NCI-H1092 treated with DMSO at 0.1 percent for 48 hours (cell line): ENCODE data around the gene SERPINA4.

Experiments used
- DNase-seq: peaks from one replicate; lab custom pipeline; 2025; lab: John Stamatoyannopoulos, UW

Gene SERPINA4, protein sequence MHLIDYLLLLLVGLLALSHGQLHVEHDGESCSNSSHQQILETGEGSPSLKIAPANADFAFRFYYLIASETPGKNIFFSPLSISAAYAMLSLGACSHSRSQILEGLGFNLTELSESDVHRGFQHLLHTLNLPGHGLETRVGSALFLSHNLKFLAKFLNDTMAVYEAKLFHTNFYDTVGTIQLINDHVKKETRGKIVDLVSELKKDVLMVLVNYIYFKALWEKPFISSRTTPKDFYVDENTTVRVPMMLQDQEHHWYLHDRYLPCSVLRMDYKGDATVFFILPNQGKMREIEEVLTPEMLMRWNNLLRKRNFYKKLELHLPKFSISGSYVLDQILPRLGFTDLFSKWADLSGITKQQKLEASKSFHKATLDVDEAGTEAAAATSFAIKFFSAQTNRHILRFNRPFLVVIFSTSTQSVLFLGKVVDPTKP

DNA sequence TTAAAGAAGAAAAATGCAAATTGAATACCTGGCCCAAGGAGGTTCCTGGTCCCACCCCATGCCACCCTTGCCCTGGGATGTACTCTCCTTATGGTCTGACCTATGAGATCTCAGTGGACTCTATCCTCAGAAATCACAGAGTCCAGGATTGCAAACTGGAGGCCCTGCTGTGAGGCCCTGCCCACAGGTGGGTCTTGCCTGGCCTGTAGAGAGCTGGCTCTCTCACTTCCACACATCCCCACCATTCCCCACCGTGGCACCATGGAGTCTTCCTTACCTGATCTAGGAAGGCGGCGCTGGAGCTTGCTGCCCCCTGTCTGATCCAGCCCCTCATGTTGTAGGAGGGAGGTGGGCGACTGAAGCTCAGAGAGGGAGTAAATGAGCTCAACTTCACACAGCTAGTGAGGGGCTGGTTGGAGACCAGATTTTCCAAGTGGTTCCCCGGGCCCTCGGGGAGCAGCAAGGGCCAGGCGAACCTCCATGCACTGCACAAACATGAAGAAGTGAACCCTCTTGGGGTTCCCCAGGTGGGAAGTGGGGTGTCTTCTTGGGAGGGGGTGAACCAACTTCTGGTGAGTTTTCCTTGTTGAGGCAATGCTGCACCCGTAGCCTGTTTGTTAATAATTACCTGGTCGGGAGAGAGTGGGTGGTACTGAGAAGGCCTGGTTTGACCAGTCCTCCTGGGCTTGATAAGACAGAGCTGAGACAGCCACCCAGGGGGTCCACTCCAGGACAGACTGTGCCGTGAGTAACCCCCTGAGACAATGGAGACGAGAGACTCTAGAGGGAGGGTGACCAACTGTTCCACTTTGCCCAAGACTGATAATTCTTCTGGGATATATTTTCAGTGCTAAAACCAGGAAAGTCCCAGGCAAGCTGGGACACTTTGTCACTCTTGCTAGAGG is at the start of gene SERPINA4:
SERPINA4 (plus strand) TSS at position 692 of the 905 bp plus-strand sequence. CDS start 2,041 bp downstream, outside the sequence.
- DNase-seq = no peak

DNA sequence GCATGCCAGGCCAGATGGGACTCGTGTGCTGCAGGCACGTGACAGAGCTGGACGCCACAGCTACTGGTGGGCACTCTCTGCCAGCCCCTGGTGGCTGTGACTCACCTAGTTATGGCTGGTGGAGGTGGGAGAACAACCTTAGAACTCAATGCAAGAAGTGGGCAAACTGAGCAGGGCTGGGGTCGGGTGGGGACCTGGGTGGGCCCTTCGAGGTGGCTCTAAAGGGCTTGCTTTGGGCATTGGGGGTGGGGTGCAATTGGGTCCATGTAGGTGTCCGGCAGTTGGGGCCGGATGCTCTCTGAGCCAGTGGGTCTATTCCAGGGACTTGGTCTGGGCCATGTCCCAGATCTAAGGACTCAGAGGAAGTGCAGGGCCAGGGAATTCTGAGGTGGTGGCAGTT is 46.9 kb upstream of the SERPINA4 start:
- DNase-seq = no peak

DNA sequence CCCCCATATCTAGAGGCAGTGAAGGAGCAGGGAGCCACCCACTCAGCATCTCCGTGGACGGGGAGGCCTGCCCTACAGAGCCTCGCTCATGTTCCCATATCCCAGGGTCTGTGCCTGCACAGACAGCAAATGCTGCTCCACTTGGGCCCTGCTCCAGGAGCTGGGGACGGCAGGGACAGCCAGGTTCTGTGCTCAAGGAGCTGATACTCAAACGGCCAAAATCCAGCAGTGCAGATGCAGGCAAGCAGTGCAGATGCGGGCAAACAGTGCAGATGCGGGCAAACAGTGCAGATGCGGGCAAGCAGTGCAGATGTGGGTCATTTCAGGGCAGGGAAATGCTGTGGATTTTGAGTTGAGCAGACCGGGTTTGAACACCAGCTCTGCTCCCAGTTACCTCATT is 45.8 kb upstream of the SERPINA4 start:
- no peak for DNase-seq

DNA sequence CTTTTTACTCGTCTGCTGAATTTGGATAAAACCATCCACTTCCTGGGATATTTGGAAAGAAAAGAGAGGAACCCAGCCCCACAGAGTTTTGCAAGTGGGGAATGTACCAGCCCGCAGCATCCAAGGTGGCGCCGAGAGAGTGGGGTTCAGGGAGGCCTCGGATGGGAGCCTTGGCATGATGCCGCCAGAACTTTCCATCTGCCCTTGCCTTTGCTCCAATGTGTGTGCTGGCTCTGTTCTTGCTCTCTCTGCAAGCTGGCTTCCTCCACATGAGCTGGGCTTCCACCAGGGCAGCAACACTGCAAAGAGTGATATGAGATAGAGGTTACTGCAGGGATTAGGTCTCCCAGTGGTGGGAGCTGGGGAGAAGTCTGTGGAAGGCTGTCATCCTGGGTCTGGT is 45.4 kb upstream of the SERPINA4 start:
- no peak for DNase-seq

DNA sequence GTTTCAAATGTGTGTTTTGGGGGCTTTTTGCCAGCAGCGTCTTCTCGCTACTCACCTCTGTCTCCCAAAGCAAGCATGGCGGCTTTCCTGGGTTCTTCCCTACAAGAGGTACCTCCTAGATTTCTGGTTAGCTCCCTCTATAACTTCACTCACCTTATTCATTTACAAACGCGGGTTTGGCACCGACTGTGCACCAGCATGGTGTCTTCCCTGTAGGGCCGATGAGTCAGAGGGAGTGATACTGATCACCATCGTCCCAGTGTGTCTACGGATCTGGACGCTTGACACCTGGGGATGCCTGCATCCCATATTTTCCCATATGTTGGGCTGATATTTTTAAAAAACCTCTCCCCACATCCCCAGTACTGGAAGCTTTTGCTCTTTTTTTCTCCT is 44.0 kb upstream of the SERPINA4 start:
- DNase-seq = no peak

DNA sequence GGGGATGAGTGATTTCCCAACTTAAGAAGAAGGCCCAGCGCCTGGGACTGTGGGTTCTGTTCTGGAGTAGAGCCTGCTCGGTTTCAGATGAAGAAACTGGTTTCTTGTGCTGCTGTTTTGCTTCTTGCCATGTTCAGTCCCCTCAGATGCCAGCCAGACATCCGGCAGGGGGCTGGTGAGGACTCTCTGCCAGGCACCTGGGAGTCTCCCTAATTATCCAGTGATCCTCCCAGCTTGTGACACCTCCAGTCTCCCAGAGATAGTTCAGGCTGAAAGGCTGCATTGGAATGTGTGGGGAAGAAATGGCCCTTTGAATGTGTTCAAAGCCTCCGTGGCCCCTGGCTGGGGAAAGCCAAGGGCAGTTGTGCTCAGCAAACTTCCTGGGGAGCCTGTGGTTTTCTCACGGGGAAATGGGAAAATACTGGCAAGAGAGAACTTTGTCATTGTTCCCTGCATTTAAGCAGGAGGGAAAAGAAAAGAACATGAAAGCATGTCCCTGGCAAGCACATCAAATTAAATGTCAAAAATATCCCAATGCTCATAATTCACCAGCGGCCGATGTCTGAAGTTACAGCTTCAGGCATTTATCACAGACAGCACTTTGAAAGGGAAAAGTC is 43.5 kb upstream of the SERPINA4 start:
- no peak for DNase-seq

DNA sequence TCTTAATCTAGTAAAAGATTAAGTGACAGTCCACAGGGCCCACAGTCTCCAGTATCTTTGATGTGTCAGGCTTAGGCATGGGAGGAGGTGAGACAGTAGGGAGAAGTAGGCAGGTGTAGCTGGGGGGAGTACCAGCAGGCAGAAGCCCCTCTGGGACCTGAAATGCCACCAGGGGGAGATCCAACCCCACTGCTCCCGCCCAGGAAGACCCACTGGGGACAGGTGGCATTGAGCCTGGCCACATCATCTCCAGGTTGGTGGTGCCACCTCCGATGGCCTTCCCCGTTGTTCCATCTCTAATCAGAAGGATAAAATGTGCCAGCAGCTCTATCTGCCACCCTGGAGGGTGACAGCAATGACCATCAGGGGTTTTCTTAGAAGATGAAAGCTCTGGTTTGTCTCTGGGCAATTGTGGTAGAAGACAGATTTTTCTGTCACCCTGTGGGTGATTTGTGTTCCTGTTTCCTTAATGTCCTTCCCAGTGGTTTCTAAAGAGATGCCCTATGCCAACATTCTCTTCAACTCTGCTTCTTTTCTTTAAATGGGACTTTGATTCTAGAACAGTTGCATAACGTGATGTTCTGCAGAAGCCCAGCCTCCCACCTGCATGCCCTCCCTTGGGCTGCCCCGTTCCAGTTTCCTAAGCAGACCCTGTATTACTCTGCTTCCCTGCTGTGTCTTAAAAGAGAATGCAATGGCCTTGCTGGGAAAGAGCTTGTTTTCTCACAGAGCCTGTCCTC is 39.7 kb upstream of the SERPINA4 start:
- no peak for DNase-seq

DNA sequence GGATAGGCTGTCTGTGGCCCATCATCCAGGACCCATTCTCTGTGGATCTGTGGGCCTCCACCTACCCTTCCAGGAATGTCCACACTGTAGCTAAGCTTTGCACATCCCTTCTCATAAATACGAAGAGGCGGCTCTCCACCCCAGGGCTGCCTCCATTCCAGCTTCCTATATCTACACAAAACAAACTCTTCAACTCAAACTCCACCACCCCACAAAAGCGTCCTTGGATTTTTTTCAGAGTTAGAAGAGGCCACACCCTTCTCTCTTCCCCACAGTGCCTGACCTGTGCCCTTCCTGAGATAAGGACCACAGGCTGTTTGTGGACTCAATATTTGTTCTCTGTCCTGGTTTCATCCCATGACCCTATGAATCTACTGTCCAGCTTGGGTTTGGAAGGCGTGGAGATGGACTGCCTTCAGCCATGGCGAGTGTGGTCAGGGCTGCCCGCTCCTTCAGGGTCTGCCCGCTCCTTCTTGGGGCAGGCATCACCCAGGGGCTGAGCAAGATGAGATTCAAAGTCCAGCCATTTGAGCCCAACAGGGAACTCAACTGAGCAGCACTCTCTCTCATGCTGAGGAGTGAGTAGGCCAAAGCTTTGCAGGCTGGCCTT is 39.0 kb upstream of the SERPINA4 start:
- no peak for DNase-seq

DNA sequence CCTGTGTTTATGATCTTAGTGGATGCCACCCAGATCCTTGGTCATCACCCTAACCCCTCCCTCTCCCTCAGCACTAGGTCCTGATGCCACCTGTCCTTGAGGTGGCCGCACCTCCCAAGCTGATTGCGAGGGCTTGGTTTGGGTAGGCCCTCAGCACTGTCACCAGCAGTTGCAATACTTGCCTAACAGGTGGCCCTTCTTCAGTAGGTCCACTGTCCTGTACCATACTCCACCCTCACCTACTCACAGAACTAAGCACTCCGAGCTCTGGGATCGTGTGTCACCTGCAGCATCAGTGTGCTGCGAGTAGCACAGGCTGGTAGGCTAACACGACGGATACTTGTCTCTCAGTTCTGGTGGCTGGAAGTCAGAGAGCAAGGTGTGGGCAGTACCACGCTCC is 38.0 kb upstream of the SERPINA4 start:
- no peak for DNase-seq

DNA sequence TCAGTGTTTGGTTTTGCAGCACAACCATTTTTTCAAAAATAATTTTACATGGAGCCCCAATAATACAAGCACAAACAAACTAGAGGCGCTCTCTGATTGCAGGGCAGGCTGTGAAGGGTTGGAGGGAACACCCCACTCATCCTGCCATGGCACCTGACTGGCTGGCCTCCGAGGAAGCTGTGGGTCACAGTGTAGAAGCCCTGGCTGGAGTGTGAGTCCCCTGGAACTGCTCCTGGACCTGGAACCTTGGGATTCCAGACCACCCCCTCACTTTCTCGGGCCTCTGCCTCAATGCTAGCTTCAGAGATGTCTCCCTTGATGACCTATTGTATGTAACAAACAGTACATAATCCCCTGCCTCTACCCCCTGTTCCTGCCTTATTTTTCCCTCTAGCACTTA is 37.1 kb upstream of the SERPINA4 start:
- DNase-seq = no peak

DNA sequence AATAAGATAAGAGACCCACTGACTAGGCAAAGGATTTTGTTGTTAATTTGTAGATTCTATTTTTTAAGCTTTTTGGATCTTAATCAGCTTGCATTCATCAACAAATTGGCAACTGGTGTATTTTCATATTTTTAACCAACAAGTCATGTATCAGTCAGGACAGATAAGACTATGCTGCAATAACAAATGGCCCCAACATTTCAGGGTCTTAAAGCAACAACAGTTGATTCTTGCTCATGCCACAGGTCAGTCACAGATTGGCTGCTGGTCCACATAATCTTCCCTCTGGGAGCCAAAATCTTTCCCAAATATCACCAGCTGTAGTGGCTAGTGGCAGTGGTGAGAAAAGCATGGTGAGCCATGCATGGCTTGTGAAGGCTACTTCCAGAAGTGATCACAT is 30.1 kb upstream of the SERPINA4 start:
- no peak for DNase-seq

DNA sequence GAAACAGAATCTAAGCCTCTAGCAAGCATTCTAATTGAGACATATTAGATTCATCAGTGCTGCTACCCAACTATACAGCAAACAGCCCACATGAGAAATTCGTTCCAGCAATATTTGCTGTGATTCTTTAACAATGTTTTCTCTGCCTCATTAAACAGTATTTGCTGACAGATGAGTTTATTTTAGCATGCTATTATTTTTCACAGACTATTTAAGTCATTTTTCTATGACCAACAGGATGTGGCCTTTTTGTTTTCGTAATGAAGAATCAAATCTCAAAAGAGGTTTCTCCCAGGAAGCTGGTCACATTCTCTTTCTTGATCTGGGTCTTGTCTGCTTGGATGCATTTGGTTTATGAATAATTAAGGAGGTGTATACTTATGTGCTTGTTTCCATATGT is 28.8 kb upstream of the SERPINA4 start:
- DNase-seq = no peak

DNA sequence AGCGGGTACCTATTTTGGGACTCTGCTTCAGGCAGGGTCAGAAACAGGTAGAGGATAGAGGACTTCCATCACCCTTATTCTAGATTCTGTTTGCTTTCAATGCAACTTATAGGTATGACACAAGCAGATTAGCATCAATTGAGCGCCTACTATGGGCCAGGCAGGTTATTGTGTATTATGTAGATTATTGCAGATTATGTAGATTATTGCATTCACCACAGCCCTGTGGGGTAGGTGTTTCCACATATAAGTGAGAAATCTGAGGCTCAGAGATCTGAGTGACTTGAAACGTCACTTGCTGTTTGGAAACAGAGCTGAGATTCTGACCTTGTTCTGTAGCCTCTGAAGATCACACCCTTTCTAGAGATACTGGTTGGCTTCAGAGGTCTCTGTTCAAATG is 25.7 kb upstream of the SERPINA4 start:
- no peak for DNase-seq

DNA sequence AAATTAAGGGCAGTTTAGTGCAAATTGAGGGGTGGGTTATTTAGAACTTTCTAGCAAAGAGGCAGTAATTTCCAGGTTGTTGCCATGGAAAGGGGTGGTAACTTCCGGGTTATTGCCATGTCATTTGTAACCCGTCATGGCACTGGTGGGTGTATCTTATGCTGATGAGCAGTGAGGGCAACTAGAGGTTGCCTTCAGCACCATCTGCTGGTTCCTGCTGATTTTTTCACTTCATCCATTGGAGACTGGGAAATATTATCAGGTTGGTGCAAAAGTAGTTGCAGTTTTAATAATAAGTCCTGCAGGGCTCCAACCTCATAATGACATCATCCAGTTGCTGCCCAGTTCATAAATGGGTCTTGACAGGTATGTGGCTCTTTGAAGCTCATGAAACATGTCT is 24.4 kb upstream of the SERPINA4 start:
- no peak for DNase-seq

DNA sequence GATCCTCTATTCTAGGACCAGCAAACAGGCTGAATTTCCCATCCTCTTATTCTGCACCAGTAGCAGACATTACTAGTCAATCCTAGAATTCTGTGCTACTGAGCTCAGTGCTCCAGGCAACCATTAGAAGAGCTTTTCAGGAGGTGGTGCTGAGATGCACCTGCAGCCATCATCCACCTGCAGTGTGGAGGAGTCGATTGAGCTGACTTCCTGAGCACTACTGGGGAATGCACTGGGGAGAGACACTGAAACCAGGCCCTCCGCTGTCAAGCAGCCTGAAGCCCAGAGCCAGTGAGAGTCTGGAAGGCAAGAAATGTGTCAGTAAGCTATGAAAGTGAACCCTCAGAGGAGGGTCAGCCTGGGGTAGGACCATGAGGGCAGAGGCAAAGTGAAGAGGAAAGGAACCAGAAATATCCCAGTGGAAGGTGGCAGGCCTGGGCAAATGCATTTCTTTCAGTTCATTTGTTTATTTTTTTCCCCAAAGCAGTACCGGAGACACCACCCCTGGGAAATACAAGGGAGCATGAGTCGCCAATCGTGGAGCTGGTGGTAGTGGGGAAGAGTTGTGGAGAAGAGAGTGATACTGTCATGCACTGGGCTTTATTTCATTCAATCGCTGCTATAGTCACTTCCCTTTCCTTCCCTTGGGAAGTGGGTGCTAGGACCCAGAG is 23.0 kb upstream of the SERPINA4 start:
- no peak for DNase-seq

DNA sequence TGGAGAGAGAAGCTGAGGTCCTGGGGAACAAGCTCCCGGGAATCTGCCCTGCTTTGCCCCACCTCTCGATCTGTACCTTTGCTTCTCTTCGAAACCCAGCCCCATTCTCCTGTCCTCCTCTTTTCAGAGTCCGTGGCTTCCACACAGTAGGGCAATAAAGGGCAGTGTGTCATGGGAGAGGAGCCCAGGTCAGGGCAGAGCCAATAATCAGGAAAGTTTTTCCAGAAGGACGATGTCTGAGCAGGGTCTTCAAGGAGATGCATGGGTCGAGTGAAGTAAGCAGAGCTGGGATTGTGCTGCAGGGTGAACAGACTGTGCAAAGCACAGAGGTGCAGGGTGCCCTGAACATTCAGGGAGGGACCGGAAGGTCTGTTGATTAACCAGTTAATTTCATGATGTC is 22.1 kb upstream of the SERPINA4 start:
- DNase-seq = no peak

DNA sequence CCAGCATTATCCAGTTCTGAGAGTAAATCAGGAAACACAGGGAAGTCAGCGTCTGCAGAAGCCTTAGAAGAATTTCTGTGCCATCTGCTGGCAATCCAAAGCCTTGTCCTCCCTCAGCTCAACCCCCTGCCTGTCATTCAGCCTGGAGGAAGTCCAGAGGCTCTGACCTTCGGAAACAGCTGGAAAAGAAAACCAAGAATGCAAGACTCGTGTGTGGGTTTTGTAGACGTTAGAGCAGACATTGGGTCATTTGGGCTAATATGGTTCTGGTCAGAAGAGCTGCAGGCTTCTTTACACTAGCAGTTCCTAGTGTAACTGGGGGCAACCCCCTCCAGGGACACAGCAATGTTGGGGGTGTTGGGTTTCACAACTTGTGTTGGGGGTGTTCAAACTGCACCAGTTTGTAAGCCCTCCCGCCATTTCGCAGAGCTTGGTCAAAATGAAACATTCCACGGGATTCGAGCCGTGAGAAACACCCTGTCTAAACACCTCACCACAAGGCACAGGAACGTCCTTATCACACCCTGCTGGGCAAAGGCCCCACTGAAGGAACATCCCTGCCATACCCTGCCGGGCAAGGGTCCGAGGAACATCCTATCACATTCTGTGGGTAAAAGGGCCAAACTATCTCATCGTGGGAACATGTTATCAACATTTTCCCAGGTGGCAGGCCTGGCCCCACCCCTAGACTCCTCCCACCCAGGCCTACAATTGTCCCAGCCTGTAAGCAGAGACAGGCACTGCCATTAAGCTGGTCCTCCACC is 21.0 kb upstream of the SERPINA4 start:
- DNase-seq = no peak

DNA sequence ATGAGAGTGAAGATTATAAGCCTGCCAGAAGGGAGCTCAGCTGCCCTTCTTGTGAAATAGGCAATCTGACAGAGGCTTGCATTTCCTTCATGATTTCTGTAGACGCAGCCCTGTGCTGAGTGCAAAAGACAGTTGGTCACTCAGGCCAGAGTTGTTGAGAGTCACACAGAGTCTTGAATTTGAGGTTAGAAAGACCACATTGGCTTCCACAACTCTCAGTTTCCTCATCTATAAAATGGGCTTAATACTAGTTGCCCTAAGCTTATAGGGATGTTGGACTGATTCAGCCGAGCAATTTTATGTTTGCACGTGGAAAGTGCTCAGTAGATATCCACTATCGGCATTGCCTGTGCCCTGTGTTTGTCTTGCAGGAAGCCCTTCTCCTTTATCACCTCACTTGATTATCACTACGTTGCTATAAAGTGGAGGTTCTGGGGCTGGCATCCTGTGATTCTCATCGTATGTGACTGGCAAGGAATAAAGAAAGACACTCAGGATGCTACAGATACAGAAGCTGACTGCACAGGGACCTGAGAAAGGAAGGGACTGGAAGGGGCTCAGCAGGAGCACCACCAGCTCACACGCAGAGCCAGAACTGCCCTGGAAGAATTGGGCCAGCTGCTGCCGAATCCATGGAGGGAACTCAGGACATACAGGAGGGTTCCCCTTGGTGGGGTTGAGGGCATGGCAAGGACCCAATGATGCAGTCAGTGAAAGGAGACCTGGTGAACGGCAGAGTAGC is 19.8 kb upstream of the SERPINA4 start:
- DNase-seq = no peak

DNA sequence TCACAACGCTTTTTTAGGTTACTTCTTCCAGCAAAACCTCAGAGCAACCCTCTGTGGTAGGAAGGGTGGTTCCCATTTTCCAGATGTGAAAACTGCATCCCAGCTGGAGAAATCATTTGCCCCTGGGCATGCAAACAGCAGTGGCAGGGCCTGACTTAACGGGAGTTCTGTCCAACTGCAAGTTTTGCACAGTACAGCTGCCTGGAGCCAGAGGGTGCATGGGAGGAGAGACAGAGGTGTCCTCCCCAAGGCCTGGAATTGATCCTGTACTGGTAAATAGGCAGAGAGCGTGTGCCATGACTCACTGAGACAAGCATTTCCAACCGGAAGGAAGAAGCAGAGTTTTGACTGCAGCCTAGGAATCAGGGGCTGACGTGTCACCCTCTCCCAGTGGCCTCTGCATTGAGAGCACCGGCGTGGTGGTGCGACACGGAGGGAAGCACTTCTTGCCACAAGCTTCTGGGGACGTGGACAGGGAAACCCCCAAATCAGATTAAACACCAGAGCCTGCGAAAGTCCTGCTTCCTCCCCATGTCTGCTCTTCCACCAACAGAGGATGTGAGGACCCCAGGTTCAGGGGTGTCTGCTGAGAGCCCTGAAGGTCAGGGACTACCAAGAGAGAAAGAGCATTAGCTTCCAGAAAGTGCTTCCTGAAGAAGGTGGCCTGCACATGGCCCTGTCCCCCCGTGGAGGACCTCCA is 19.0 kb upstream of the SERPINA4 start:
- DNase-seq = no peak
